Keratinocyte (primary cell): ENCODE data around the gene LIMA1.

Experiments
- EZH2 ChIP-seq: IDR thresholded peaks from one replicate; pipeline ENCODE4 v1.6.1; 2012; ENCODE audit warnings: inconsistent platforms, mild to moderate bottlenecking, low read length, moderate library complexity
- TF ChIP-seq, protein P1 (sequence below), 3 experiments: IDR thresholded peaks in 1 of 3; conservative IDR thresholded peaks in 1 of 3; optimal IDR thresholded peaks in 1 of 3; 2 replicates in 2 of 3; 3 replicates in 1 of 3; pipeline versions ENCODE3 to v1.5.1; 2011; ENCODE audit warnings: low read length in 3 of 3, mild to moderate bottlenecking in 3 of 3, moderate library complexity in 2 of 3, control low read depth in 1 of 3, inconsistent platforms in 1 of 3; ENCODE audit not compliant: insufficient read depth in 2 of 3; ENCODE audit errors: extremely low read depth in 1 of 3

DNA sequence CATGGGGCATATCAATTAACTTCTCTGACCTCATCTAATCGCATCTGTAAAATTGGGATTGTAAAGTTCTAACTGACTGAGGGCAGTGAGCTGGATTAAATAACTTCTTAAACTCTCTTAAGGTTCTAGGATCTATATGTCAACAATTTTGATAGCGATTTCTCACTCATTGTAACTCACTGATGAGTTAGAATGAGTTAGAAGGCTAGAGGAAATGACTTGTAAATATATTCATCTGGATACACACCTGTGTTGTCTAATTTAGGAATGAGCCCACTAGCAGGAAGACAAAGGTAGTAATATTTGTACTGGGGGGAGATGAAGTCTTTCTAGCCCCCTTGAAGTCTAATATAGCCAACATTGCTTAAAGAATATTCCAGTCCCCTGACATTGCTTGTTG lies 69.9 kb downstream of the LIMA1 start:
- TF ChIP-seq, protein P1, sequence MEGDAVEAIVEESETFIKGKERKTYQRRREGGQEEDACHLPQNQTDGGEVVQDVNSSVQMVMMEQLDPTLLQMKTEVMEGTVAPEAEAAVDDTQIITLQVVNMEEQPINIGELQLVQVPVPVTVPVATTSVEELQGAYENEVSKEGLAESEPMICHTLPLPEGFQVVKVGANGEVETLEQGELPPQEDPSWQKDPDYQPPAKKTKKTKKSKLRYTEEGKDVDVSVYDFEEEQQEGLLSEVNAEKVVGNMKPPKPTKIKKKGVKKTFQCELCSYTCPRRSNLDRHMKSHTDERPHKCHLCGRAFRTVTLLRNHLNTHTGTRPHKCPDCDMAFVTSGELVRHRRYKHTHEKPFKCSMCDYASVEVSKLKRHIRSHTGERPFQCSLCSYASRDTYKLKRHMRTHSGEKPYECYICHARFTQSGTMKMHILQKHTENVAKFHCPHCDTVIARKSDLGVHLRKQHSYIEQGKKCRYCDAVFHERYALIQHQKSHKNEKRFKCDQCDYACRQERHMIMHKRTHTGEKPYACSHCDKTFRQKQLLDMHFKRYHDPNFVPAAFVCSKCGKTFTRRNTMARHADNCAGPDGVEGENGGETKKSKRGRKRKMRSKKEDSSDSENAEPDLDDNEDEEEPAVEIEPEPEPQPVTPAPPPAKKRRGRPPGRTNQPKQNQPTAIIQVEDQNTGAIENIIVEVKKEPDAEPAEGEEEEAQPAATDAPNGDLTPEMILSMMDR (optimal IDR thresholded peaks at IDR 0.05 in 1 of 3, IDR thresholded peaks at IDR 0.05 in 1 of 3, conservative IDR thresholded peaks at IDR 0.05 in 1 of 3; ENCODE audit: extremely low read depth in 1 of 3, insufficient read depth in 2 of 3, low read length in 3 of 3) = no peak
- TF ChIP-seq EZH2 = no peak
